Measurements from ENCODE around the gene TTC29.

The TTC29 gene

GRCh38 chr4:146945556-146946374 is at the start of gene TTC29:
TSS of gene TTC29 (minus strand) at chr4:146945864. CDS start at chr4:146939895, 5,969 bp downstream.
- peak; percentile 91 to 92 for DNase-seq

GRCh38 chr4:146981651-146982050 is 36.0 kb upstream of the TTC29 start:
- no peak for DNase-seq

- DNase-seq: no peak
Observed at GRCh38 chr4:146978641-146979040, 33.0 kb upstream of the TTC29 start.

GRCh38 chr4:146976145-146976544 is 30.5 kb upstream of the TTC29 start:
- no peak for DNase-seq

- DNase-seq: no peak
Observed at GRCh38 chr4:146975527-146975926, 29.9 kb upstream of the TTC29 start.

- DNase-seq: no peak
Observed at GRCh38 chr4:146975036-146975435, 29.4 kb upstream of the TTC29 start.

- no peak for DNase-seq
Observed at GRCh38 chr4:146972036-146972435, 26.4 kb upstream of the TTC29 start.

GRCh38 chr4:146969126-146969525 is 23.5 kb upstream of the TTC29 start:
- no peak for DNase-seq

GRCh38 chr4:146960634-146961033 is 15.0 kb upstream of the TTC29 start:
- DNase-seq: no peak

- no peak for DNase-seq
Observed at GRCh38 chr4:146959692-146960091, 14.0 kb upstream of the TTC29 start.

GRCh38 chr4:146957237-146957636 is 11.6 kb upstream of the TTC29 start:
- no peak for DNase-seq

- no peak for DNase-seq
Observed at GRCh38 chr4:146952896-146953295, 7.2 kb upstream of the TTC29 start.

GRCh38 chr4:146949559-146949958 is 3.9 kb upstream of the TTC29 start:
- no peak for DNase-seq

GRCh38 chr4:146943691-146944375 is 1.8 kb downstream of the TTC29 start:
- no peak for DNase-seq

- no peak for DNase-seq
Observed at GRCh38 chr4:146932116-146932515, 13.5 kb downstream of the TTC29 start.

GRCh38 chr4:146930673-146931072 is 15.0 kb downstream of the TTC29 start:
- no peak for DNase-seq

- DNase-seq: no peak
Observed at GRCh38 chr4:146927695-146928094, 18.0 kb downstream of the TTC29 start.

- no peak for DNase-seq
Observed at GRCh38 chr4:146916479-146917076, 29.1 kb downstream of the TTC29 start.

- DNase-seq: no peak
Observed at GRCh38 chr4:146915132-146915531, 30.5 kb downstream of the TTC29 start.

GRCh38 chr4:146900295-146900694 is 45.4 kb downstream of the TTC29 start:
- no peak for DNase-seq

- DNase-seq: no peak
Observed at GRCh38 chr4:146890301-146890700, 55.4 kb downstream of the TTC29 start.

- no peak for DNase-seq
Observed at GRCh38 chr4:146883070-146883469, 62.6 kb downstream of the TTC29 start.

GRCh38 chr4:146857298-146857697 is 88.4 kb downstream of the TTC29 start:
- DNase-seq: no peak

- no peak for DNase-seq
Observed at GRCh38 chr4:146855761-146856160, 89.9 kb downstream of the TTC29 start.
